Gastrocnemius medialis (tissue), 4 donors: ENCODE data around the gene NFIC.

Source experiments
- CTCF ChIP-seq, 5 experiments: fragments of 450-650 bp in 3 of 5; fragments of 200-600 bp in 2 of 5; sonication (generic) in 2 of 5; IDR thresholded peaks in 4 of 5; conservative IDR thresholded peaks in 1 of 5; 1 replicate in 4 of 5; 2 replicates in 1 of 5; pipeline ENCODE4 v1.5.1; 2016 to 2019; ENCODE audit warnings: antibody characterized with exemption in 5 of 5, mild to moderate bottlenecking in 3 of 5, moderate library complexity in 3 of 5
- POLR2A ChIP-seq, 2 donors: fragments of 450-650 bp; IDR thresholded peaks; one replicate each; pipeline ENCODE4 v1.6.1; 2017; ENCODE audit warnings: antibody characterized with exemption in 2 of 2, mild to moderate bottlenecking in 2 of 2, moderate library complexity in 2 of 2

- TF ChIP-seq CTCF (IDR thresholded peaks at IDR 0.05 in 4 of 5, conservative IDR thresholded peaks at IDR 0.05 in 1 of 5) (no peak), POLR2A (IDR thresholded peaks at IDR 0.05) (no peak)
These were observed 96.8 kb downstream of the NFIC start for GRCh38 chr19:3462991-3463713.
